Osteocyte (in vitro differentiated cells): Measurements from ENCODE around the gene PLSCR4. TPM values are rescaled to one million over a fixed set of nuclear protein-coding genes. Genes with fewer than 3 reads are reported as not detected.

ENCODE experiments used
- DNase-seq: peaks from one replicate; pipeline ENCODE4 v3.0.0; 2021; ENCODE audit warnings: mixed read lengths; ENCODE audit not compliant: unreplicated experiment; ENCODE audit errors: extremely low spot score
- H3K27ac Mint-ChIP-seq: one replicate; pipeline ENCODE4 v1.8.0; 2021; ENCODE audit warnings: mild to moderate bottlenecking, mixed read lengths; ENCODE audit not compliant: unreplicated experiment
- H3K27me3 Mint-ChIP-seq: one replicate; pipeline ENCODE4 v1.8.0; 2021; ENCODE audit warnings: mixed read lengths; ENCODE audit not compliant: unreplicated experiment
- H3K36me3 Mint-ChIP-seq: one replicate; pipeline ENCODE4 v1.8.0; 2021; ENCODE audit warnings: mixed read lengths; ENCODE audit not compliant: unreplicated experiment
- H3K4me1 Mint-ChIP-seq: one replicate; pipeline ENCODE4 v1.8.0; 2021; ENCODE audit warnings: mixed read lengths; ENCODE audit not compliant: unreplicated experiment
- H3K4me3 Mint-ChIP-seq: one replicate; pipeline ENCODE4 v1.8.0; 2021; ENCODE audit warnings: mild to moderate bottlenecking, moderate library complexity, mixed read lengths; ENCODE audit not compliant: unreplicated experiment
- H3K9me3 Mint-ChIP-seq: one replicate; pipeline ENCODE4 v1.8.0; 2021; ENCODE audit warnings: mixed read lengths; ENCODE audit not compliant: unreplicated experiment
- total RNA-seq: library from RNA; stranded (reverse); gene quantifications from 2 replicates; pipeline ENCODE4 v1.2.1, GENCODE V29; 2021
- TF ChIP-seq, protein P1 (sequence below): fragments of 200-600 bp; sonication (generic); IDR thresholded peaks from 2 replicates; pipeline ENCODE4 v1.5.0; 2021; ENCODE audit warnings: antibody characterized with exemption, mild to moderate bottlenecking, moderate library complexity

The PLSCR4 gene
- total RNA-seq, 1 donor from 2014 or later: 44.3 TPM

DNA sequence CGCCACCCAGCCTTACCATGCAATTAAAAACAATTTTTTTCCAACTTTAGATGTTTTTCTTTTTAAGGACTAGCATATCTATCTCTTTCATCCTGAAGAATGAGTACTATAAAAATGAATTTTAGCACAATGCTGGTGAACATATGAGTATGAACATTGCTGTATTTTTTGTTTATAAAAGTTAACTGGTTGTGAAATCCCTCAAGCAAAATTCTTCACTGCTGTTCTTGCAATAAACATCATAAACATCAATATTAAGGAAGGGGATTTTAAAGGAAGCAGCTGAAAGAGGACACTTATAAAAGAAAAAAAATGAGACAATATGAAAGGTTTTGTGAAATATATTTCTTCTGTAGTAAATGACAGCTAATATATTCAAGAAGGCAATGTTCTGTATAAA, 3.0 kb downstream of the PLSCR4 start:
- Mint-ChIP-seq H3K4me1 (peaks cover 33% of the 10 kb centered on the region), H3K36me3 (peaks cover 10% of the 10 kb centered on the region), H3K4me3 (no peak overlapping the region), H3K27me3 (no peaks in the 10 kb centered on the region), H3K9me3 (no peaks in the 10 kb centered on the region), H3K27ac (no peak overlapping the region)
- TF ChIP-seq, protein P1, sequence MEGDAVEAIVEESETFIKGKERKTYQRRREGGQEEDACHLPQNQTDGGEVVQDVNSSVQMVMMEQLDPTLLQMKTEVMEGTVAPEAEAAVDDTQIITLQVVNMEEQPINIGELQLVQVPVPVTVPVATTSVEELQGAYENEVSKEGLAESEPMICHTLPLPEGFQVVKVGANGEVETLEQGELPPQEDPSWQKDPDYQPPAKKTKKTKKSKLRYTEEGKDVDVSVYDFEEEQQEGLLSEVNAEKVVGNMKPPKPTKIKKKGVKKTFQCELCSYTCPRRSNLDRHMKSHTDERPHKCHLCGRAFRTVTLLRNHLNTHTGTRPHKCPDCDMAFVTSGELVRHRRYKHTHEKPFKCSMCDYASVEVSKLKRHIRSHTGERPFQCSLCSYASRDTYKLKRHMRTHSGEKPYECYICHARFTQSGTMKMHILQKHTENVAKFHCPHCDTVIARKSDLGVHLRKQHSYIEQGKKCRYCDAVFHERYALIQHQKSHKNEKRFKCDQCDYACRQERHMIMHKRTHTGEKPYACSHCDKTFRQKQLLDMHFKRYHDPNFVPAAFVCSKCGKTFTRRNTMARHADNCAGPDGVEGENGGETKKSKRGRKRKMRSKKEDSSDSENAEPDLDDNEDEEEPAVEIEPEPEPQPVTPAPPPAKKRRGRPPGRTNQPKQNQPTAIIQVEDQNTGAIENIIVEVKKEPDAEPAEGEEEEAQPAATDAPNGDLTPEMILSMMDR: no peak
- no peak for DNase-seq

- peaks cover 25% of the 10 kb centered on the region for H3K4me1 Mint-ChIP-seq
- H3K27me3 Mint-ChIP-seq: no peaks in the 10 kb centered on the region
- no peak overlapping the region for H3K4me3 Mint-ChIP-seq
- H3K9me3 Mint-ChIP-seq: no peaks in the 10 kb centered on the region
- DNase-seq: no peak
- peaks cover 10% of the 10 kb centered on the region for H3K36me3 Mint-ChIP-seq
- no peak overlapping the region for H3K27ac Mint-ChIP-seq
- TF ChIP-seq, protein P1: no peak
Observed at GRCh38 chr3:146246526-146246925, 4.4 kb downstream of the PLSCR4 start.

DNA sequence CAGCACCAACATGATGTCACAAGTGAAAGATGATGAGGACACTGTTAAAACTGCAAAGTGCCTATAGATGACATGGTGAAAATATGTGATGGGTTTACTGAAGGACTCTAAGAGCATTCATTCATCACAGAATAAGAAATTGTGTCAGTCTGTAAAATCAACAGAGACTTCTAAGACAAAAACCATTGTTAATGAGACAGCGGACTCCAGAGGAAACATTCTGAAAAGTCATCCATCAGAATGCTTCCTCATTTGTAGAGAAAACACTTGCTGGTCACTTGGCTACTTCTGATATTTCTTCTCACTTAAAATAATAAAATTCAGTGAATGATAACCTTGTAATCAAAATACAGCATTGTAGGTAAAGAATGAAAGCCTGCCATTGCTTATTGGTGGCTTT, 7.3 kb downstream of the PLSCR4 start:
- DNase-seq: no peak
- Mint-ChIP-seq H3K27me3 (no peaks in the 10 kb centered on the region), H3K4me1 (peaks cover 14% of the 10 kb centered on the region), H3K9me3 (peaks cover 6% of the 10 kb centered on the region), H3K36me3 (peaks cover 18% of the 10 kb centered on the region), H3K27ac (no peak overlapping the region), H3K4me3 (no peak overlapping the region)
- TF ChIP-seq, protein P1: no peak

DNA sequence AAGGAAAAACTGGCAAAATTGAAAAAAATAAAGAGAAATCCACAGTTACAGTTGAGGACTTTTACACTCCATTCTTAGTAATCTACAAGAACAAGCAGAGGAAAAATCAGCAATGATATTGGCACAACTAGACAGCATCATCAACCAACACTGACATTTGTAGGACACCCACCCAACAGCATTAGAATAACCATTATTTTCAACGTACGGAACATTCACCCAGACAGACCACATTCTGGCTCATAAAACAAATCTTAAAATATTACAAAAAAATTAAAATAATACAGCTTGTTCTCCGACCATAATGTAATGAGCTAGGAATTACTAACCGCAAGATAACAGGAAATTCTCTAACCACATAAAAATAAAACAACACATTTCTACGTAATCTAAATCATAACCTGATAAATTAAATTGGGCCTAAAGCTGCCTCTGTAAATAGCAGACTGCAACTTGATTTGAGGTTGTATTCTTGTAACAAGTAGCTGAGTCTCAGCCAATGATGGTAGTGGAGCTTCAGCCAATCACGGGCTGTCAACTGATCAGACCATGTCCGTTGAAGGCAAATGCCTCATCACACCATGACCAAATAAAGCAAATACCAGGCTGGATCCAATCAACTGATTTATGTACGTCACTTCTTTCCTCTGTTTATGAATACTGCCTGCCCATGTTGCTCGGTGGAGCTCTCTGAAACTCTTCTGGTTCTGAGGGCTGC, 9.2 kb downstream of the PLSCR4 start:
- H3K4me3 Mint-ChIP-seq: no peak overlapping the region
- peaks cover 20% of the 10 kb centered on the region for H3K9me3 Mint-ChIP-seq
- peaks cover 28% of the 10 kb centered on the region for H3K36me3 Mint-ChIP-seq
- H3K27ac Mint-ChIP-seq: no peak overlapping the region
- DNase-seq: no peak
- no peaks in the 10 kb centered on the region for H3K27me3 Mint-ChIP-seq
- TF ChIP-seq, protein P1: no peak
- peaks cover 3% of the 10 kb centered on the region for H3K4me1 Mint-ChIP-seq

DNA sequence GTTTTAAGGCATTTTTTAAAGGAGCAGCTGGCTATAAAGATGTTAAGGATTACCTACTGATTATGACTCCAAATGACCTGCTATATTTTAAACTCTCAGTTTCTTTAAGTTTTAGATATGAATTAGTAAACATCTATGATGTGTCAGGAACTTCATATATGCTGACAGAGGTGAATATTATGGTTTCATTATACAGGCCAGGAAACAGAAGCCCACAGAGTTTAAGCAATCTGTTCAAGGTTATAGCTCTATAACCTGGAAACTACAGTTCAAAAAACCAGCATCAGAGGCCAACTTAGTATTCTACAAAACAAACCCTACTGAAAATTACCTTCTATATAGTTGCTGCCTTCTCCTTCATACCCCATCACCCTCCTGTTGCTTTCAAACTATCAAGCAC, 17.4 kb downstream of the PLSCR4 start:
- Mint-ChIP-seq H3K9me3 (peaks cover 39% of the 10 kb centered on the region), H3K4me1 (no peaks in the 10 kb centered on the region), H3K36me3 (peaks cover 36% of the 10 kb centered on the region), H3K27me3 (no peaks in the 10 kb centered on the region), H3K27ac (no peak overlapping the region), H3K4me3 (no peak overlapping the region)
- TF ChIP-seq, protein P1: no peak
- DNase-seq: no peak
